ENCODE data around the gene SAE1. TPM values are rescaled to one million over a fixed set of nuclear protein-coding genes. Genes with fewer than 3 reads are reported as not detected.

The SAE1 gene
- polyA plus RNA-seq, 2 of the 4 experiments (the other 2 are of a cell fraction) = 206 to 249 TPM

GRCh38 chr19:47186446-47187334 lies 56.1 kb downstream of the SAE1 start (continued):
- no peak for TF ChIP-seq NFE2L2 (conservative IDR thresholded peaks at IDR 0.05; ENCODE audit: low read length)

GRCh38 chr19:47187335-47187655 lies 56.7 kb downstream of the SAE1 start:
- no peak overlapping the region for H3K27ac ChIP-seq
- 92% methylated on average over 2 of the region's 2 CpGs for WGBS (ENCODE audit: missing lambda C conversion rate)
- no peak for DNase-seq (ENCODE audit: low read depth in 1 of 2, low spot score in 1 of 2)
- no peaks in the 10 kb centered on the region for H3K9me3 ChIP-seq
- ATAC-seq = no peak
- no peak overlapping the region for H3K4me3 ChIP-seq
- H3K4me1 ChIP-seq = peaks cover 40% of the 10 kb centered on the region
- TF ChIP-seq MYC (IDR thresholded peaks at IDR 0.05; ENCODE audit: borderline replicate concordance, low read length) = no peak
- no peak for TF ChIP-seq TP53 (CRISPR knock-in tag; IDR thresholded peaks at IDR 0.05)
- no peak for TF ChIP-seq NR3C1 (IDR thresholded peaks at IDR 0.05)
- no peak for TF ChIP-seq FOXS1 (CRISPR knock-in tag; IDR thresholded peaks at IDR 0.05)
- no peak for TF ChIP-seq KDM5A (IDR thresholded peaks at IDR 0.05)
- TF ChIP-seq ESRRA (IDR thresholded peaks at IDR 0.05; ENCODE audit: borderline replicate concordance, low read length) = no peak
- no peak for TF ChIP-seq JUNB (IDR thresholded peaks at IDR 0.05)
- TF ChIP-seq KDM1A (IDR thresholded peaks at IDR 0.05; ENCODE audit: low read depth) = no peak
- no peak for TF ChIP-seq HDAC2 (IDR thresholded peaks at IDR 0.05)
- TF ChIP-seq ZNF302 (CRISPR knock-in tag; IDR thresholded peaks at IDR 0.05) = no peak
- TF ChIP-seq POLR2A (IDR thresholded peaks at IDR 0.05; ENCODE audit: low read length) = no peak
- TF ChIP-seq HMGXB4 (CRISPR knock-in tag; IDR thresholded peaks at IDR 0.05; ENCODE audit: borderline replicate concordance) = no peak
- TF ChIP-seq FOSB (CRISPR knock-in tag; IDR thresholded peaks at IDR 0.05) = no peak
- no peak for TF ChIP-seq EHF (CRISPR knock-in tag; IDR thresholded peaks at IDR 0.05)
- no peak for TF ChIP-seq HEYL (CRISPR knock-in tag; IDR thresholded peaks at IDR 0.05)
- TF ChIP-seq NFE2L2 (conservative IDR thresholded peaks at IDR 0.05; ENCODE audit: low read length) = no peak
- no peak for FAIRE-seq
- ChIA-PET CTCF (interaction anchor here (0.6 to 3.0 kb wide), 3 partner anchors 23 to 347 kb away, joined by 3 to 11 read pairs (median 8); no protein-coding TSS in a partner anchor), POLR2A (no interaction called here)
- H3K4me2 ChIP-seq = no peak overlapping the region

GRCh38 chr19:47187797-47188196 lies 57.2 kb downstream of the SAE1 start:
- DNase-seq (ENCODE audit: low read depth in 1 of 2, low spot score in 1 of 2) = no peak
- Histone ChIP-seq H3K4me1 (peaks cover 40% of the 10 kb centered on the region), H3K4me2 (no peak overlapping the region), H3K9me3 (no peaks in the 10 kb centered on the region), H3K4me3 (no peak overlapping the region), H3K27ac (peak overlapping the region in 1 of 2 experiments; percentile 79; a peak in 1 of 6 replicates)
- 92% methylated on average over 6 of the region's 6 CpGs for WGBS (ENCODE audit: missing lambda C conversion rate)
- no peak for FAIRE-seq
- CTCF ChIA-PET = interaction anchor here (0.7 to 3.0 kb wide), 5 partner anchors 8 to 175 kb away, joined by 3 to 11 read pairs (median 4); no protein-coding TSS in a partner anchor
- TF ChIP-seq BHLHE40 (IDR thresholded peaks at IDR 0.05; ENCODE audit: low read depth, low read length) = no peak
- TF ChIP-seq RCOR1 (IDR thresholded peaks at IDR 0.05; ENCODE audit: low read depth, low read length) = no peak
- no peak for TF ChIP-seq SMC3 (IDR thresholded peaks at IDR 0.05)
- no peak for TF ChIP-seq ATOH8 (CRISPR knock-in tag; IDR thresholded peaks at IDR 0.05; ENCODE audit: low read depth)
- TF ChIP-seq FOSL2 (IDR thresholded peaks at IDR 0.05) = no peak
- TF ChIP-seq FOSL2 (CRISPR knock-in tag; IDR thresholded peaks at IDR 0.05) = no peak
- TF ChIP-seq HOXA7 (CRISPR knock-in tag; IDR thresholded peaks at IDR 0.05) = no peak
- TF ChIP-seq HEYL (CRISPR knock-in tag; IDR thresholded peaks at IDR 0.05) = no peak
- TF ChIP-seq ELK1 (IDR thresholded peaks at IDR 0.05; ENCODE audit: low read depth, low read length) = no peak
- no peak for TF ChIP-seq GATA3 (IDR thresholded peaks at IDR 0.05; ENCODE audit: borderline replicate concordance)
- TF ChIP-seq ZSCAN20 (CRISPR knock-in tag; IDR thresholded peaks at IDR 0.05) = no peak
- no peak for TF ChIP-seq POLR2A (IDR thresholded peaks at IDR 0.05; ENCODE audit: low read length)
- no peak for TF ChIP-seq FOSB (CRISPR knock-in tag; IDR thresholded peaks at IDR 0.05)
- no peak for TF ChIP-seq PHF8 (IDR thresholded peaks at IDR 0.05; ENCODE audit: borderline replicate concordance, low read depth)
- no peak for TF ChIP-seq CEBPB (IDR thresholded peaks at IDR 0.05)
- TF ChIP-seq KDM5A (IDR thresholded peaks at IDR 0.05) = no peak
- no peak for TF ChIP-seq HES2 (IDR thresholded peaks at IDR 0.05)
- no peak for TF ChIP-seq PBX3 (IDR thresholded peaks at IDR 0.05)
- no peak for TF ChIP-seq MAFK (IDR thresholded peaks at IDR 0.05; ENCODE audit: partially characterized antibody)
- TF ChIP-seq JUNB (IDR thresholded peaks at IDR 0.05) = no peak
- ATAC-seq = no peak
- POLR2A ChIA-PET = interaction anchor here (0.6 kb wide), 1 partner anchor 45 kb away, joined by 3 read pairs; no protein-coding TSS in a partner anchor
